WTC11 (cell line): ENCODE data around the gene EXOC4. TPM values are rescaled to one million over a fixed set of nuclear protein-coding genes. Genes with fewer than 3 reads are reported as not detected.

Source experiments
- ATAC-seq: fragments of 200-7000 bp; cut with Tn5 transposase; 2 replicates; pipeline ENCODE4 v1.10.0; 2021; ENCODE audit warnings: mild to moderate bottlenecking, moderate library complexity
- CTCF ChIA-PET: fragments of 300-600 bp; sonication (Branson Sonifier 250); formaldehyde crosslinking; loops from one replicate; lab custom pipeline; 2021; ENCODE audit warnings: antibody characterized with exemption; lab: Charles Lee
- POLR2A ChIA-PET: fragments of 350-600 bp; sonication (Branson Sonifier 250); formaldehyde crosslinking; loops from one replicate; lab custom pipeline; 2021; ENCODE audit warnings: antibody characterized with exemption; lab: Charles Lee
- DNase-seq: peaks from one replicate; pipeline ENCODE4 v3.0.0; 2021; ENCODE audit warnings: low spot score
- H3K27ac Mint-ChIP-seq: 2 replicates; pipeline ENCODE4 v1.8.0; 2021; ENCODE audit warnings: mixed read lengths
- H3K27me3 Mint-ChIP-seq: 2 replicates; pipeline ENCODE4 v1.8.0; 2021; ENCODE audit warnings: low read depth, mild to moderate bottlenecking, moderate library complexity, mixed read lengths
- H3K36me3 Mint-ChIP-seq: 2 replicates; pipeline ENCODE4 v1.8.0; 2021; ENCODE audit warnings: mixed read lengths
- H3K4me1 Mint-ChIP-seq: 2 replicates; pipeline ENCODE4 v1.8.0; 2022; ENCODE audit warnings: mixed read lengths
- H3K4me3 Mint-ChIP-seq: 2 replicates; pipeline ENCODE4 v1.8.0; 2021; ENCODE audit warnings: mild to moderate bottlenecking, moderate library complexity, mixed read lengths
- H3K9me3 Mint-ChIP-seq: 2 replicates; pipeline ENCODE4 v1.8.0; 2021; ENCODE audit warnings: mixed read lengths
- CDX4 ChIP-seq: fragments of 250-450 bp; sonication (Bioruptor Pico); IDR thresholded peaks from 2 replicates; pipeline ENCODE4 v1.9.0; 2021; ENCODE audit warnings: moderate library complexity, mild to moderate bottlenecking, inconsistent platforms, borderline replicate concordance
- FOXP4 ChIP-seq: sonication (generic); formaldehyde crosslinking; IDR thresholded peaks from 2 replicates; pipeline ENCODE4 v1.8.0; 2022; ENCODE audit warnings: mild to moderate bottlenecking, missing genetic modification reagents
- GABPB1 ChIP-seq: sonication (generic); formaldehyde crosslinking; IDR thresholded peaks from 2 replicates; pipeline ENCODE4 v1.8.1; 2023; ENCODE audit warnings: mild to moderate bottlenecking, missing genetic modification reagents
- GRHL2 ChIP-seq: fragments of 250-450 bp; sonication (Bioruptor Pico); IDR thresholded peaks from 2 replicates; pipeline ENCODE4 v1.8.0; 2022; ENCODE audit warnings: mild to moderate bottlenecking, moderate library complexity; ENCODE audit not compliant: insufficient replicate concordance, severe bottlenecking
- GTF2I ChIP-seq: fragments of 250-450 bp; sonication (Bioruptor Pico); conservative IDR thresholded peaks from 2 replicates; pipeline ENCODE4 v1.4.0; 2021; ENCODE audit warnings: mild to moderate bottlenecking
- IRF2 ChIP-seq: sonication (generic); formaldehyde crosslinking; IDR thresholded peaks from 2 replicates; pipeline ENCODE4 v1.8.0; 2022; ENCODE audit warnings: low read depth, missing genetic modification reagents, borderline replicate concordance
- JUN ChIP-seq: sonication (generic); formaldehyde crosslinking; IDR thresholded peaks from 2 replicates; pipeline ENCODE4 v1.8.0; 2023; ENCODE audit warnings: mild to moderate bottlenecking, missing genetic modification reagents
- MXD4 ChIP-seq: fragments of 250-450 bp; sonication (Bioruptor Pico); IDR thresholded peaks from 2 replicates; pipeline ENCODE4 v1.8.0; 2021; ENCODE audit warnings: mild to moderate bottlenecking, moderate library complexity, borderline replicate concordance
- RELA ChIP-seq: sonication (generic); formaldehyde crosslinking; IDR thresholded peaks from 2 replicates; pipeline ENCODE4 v1.8.1; 2022; ENCODE audit warnings: missing genetic modification reagents, mild to moderate bottlenecking, borderline replicate concordance
- RORB ChIP-seq: fragments of 250-450 bp; sonication (Bioruptor Pico); IDR thresholded peaks from 2 replicates; pipeline ENCODE4 v1.9.0; 2021; ENCODE audit warnings: mild to moderate bottlenecking
- TEAD1 ChIP-seq: sonication (generic); formaldehyde crosslinking; IDR thresholded peaks from 2 replicates; pipeline ENCODE4 v1.8.0; 2022; ENCODE audit warnings: mild to moderate bottlenecking, missing genetic modification reagents
- TEAD4 ChIP-seq: sonication (generic); formaldehyde crosslinking; IDR thresholded peaks from 2 replicates; pipeline ENCODE4 v1.8.0; 2022; ENCODE audit warnings: mild to moderate bottlenecking, missing genetic modification reagents
- TP53 ChIP-seq: sonication (generic); formaldehyde crosslinking; IDR thresholded peaks from 2 replicates; pipeline ENCODE4 v1.8.1; 2023; ENCODE audit warnings: mild to moderate bottlenecking, missing genetic modification reagents
- ZBTB21 ChIP-seq: sonication (generic); formaldehyde crosslinking; IDR thresholded peaks from 2 replicates; pipeline ENCODE4 v1.8.1; 2023; ENCODE audit warnings: mild to moderate bottlenecking, missing genetic modification reagents, borderline replicate concordance
- ZNF138 ChIP-seq: sonication (generic); formaldehyde crosslinking; conservative IDR thresholded peaks from 2 replicates; pipeline ENCODE4 v1.8.1; 2022; ENCODE audit warnings: mild to moderate bottlenecking, moderate library complexity, missing genetic modification reagents
- ZNF317 ChIP-seq: sonication (generic); formaldehyde crosslinking; IDR thresholded peaks from 2 replicates; pipeline ENCODE4 v1.8.1; 2023; ENCODE audit warnings: low read depth, mild to moderate bottlenecking, moderate library complexity, missing genetic modification reagents, borderline replicate concordance
- ZNF396 ChIP-seq: fragments of 250-450 bp; sonication (Bioruptor Pico); IDR thresholded peaks from 2 replicates; pipeline ENCODE4 v1.8.0; 2021; ENCODE audit warnings: mild to moderate bottlenecking, moderate library complexity, borderline replicate concordance
- ZNF416 ChIP-seq: fragments of 250-450 bp; sonication (Bioruptor Pico); IDR thresholded peaks from 2 replicates; pipeline ENCODE4 v1.9.0; 2021; ENCODE audit warnings: mild to moderate bottlenecking, inconsistent platforms
- ZNF423 ChIP-seq: fragments of 250-450 bp; sonication (Bioruptor Pico); IDR thresholded peaks from 2 replicates; pipeline ENCODE4 v2.1.2; 2022; ENCODE audit warnings: mild to moderate bottlenecking, moderate library complexity
- ZSCAN18 ChIP-seq: fragments of 250-450 bp; sonication (Bioruptor Pico); IDR thresholded peaks from 2 replicates; pipeline ENCODE4 v2.1.2; 2022; ENCODE audit warnings: mild to moderate bottlenecking, moderate library complexity
- total RNA-seq: library from RNA; stranded (reverse); gene quantifications from 3 replicates; pipeline ENCODE4 v1.2.3, GENCODE V29; 2021
- TF ChIP-seq, protein P1 (sequence below): sonication (generic); formaldehyde crosslinking; IDR thresholded peaks from 2 replicates; pipeline ENCODE4 v1.8.1; 2022; ENCODE audit warnings: low read depth, mild to moderate bottlenecking, moderate library complexity, missing genetic modification reagents, borderline replicate concordance
- TF ChIP-seq, protein P2 (sequence below): sonication (generic); formaldehyde crosslinking; conservative IDR thresholded peaks from 2 replicates; pipeline ENCODE4 v1.8.1; 2022; ENCODE audit warnings: mild to moderate bottlenecking, missing genetic modification reagents
- TF ChIP-seq, protein P3 (sequence below): sonication (generic); formaldehyde crosslinking; IDR thresholded peaks from 2 replicates; pipeline ENCODE4 v1.8.1; 2023; ENCODE audit warnings: mild to moderate bottlenecking, missing genetic modification reagents

Gene EXOC4
- total RNA-seq, 1 experiment from 2014 or later = 62.0 TPM

GRCh38 chr7:133712544-133712943 lies 459.7 kb downstream of the EXOC4 start:
- Mint-ChIP-seq H3K4me1 (peaks cover 2% of the 10 kb centered on the region; the same call in 1 of the 2 replicates), H3K4me3 (no peak overlapping the region), H3K27me3 (no peaks in the 10 kb centered on the region), H3K27ac (no peak overlapping the region), H3K36me3 (no peaks in the 10 kb centered on the region), H3K9me3 (no peaks in the 10 kb centered on the region)
- ChIA-PET POLR2A (no interaction called here), CTCF (no interaction called here)
- ATAC-seq = no peak
- TF ChIP-seq TP53 (CRISPR knock-in tag) = no peak
- no peak for TF ChIP-seq GABPB1
- TF ChIP-seq GTF2I = no peak
- TF ChIP-seq ZNF416 = no peak
- no peak for TF ChIP-seq TEAD4 (CRISPR knock-in tag)
- DNase-seq = no peak

DNA sequence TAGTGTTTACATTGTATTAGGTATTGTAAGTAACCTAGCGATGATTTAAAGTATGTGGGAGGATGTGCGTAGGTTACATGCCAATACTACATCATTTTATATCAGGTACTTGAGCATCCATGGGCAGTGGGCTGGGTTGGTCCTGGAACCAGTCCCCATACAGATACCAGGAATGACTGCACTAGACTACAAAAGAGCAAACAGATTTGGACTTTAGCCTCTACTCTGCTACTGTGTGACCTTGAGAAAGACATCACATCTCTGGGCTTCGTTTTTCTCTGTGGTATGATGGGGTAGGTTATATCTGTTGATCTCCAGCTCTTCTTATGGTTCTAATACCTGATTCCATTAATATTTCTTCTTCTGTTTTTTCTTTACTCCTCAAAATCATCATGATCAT lies 461.8 kb downstream of the EXOC4 start:
- Mint-ChIP-seq H3K4me3 (no peak overlapping the region), H3K9me3 (peaks cover 10% of the 10 kb centered on the region; the same call in 1 of the 2 replicates), H3K4me1 (peaks cover 2% of the 10 kb centered on the region; the same call in 1 of the 2 replicates), H3K36me3 (no peaks in the 10 kb centered on the region), H3K27me3 (no peaks in the 10 kb centered on the region), H3K27ac (no peak overlapping the region)
- POLR2A ChIA-PET = interaction anchor here (0.7 kb wide), 1 partner anchor 639 kb away, joined by 4 read pairs; no protein-coding TSS in a partner anchor
- CTCF ChIA-PET = no interaction called here
- DNase-seq (no peak), ATAC-seq (no peak)
- TF ChIP-seq TEAD1 (CRISPR knock-in tag) = no peak

GRCh38 chr7:133718131-133718530 lies 465.3 kb downstream of the EXOC4 start:
- CTCF ChIA-PET = no interaction called here
- H3K36me3 Mint-ChIP-seq = no peaks in the 10 kb centered on the region
- no peak overlapping the region for H3K27ac Mint-ChIP-seq
- H3K4me1 Mint-ChIP-seq = no peaks in the 10 kb centered on the region
- H3K4me3 Mint-ChIP-seq = no peak overlapping the region
- POLR2A ChIA-PET = no interaction called here
- peaks cover 10% of the 10 kb centered on the region; the same call in 1 of the 2 replicates for H3K9me3 Mint-ChIP-seq
- ATAC-seq = no peak
- DNase-seq = no peak
- TF ChIP-seq TEAD1 (CRISPR knock-in tag) = no peak
- TF ChIP-seq ZNF396 (CRISPR knock-in tag) = no peak
- TF ChIP-seq ZSCAN18 = no peak
- TF ChIP-seq, protein P1, sequence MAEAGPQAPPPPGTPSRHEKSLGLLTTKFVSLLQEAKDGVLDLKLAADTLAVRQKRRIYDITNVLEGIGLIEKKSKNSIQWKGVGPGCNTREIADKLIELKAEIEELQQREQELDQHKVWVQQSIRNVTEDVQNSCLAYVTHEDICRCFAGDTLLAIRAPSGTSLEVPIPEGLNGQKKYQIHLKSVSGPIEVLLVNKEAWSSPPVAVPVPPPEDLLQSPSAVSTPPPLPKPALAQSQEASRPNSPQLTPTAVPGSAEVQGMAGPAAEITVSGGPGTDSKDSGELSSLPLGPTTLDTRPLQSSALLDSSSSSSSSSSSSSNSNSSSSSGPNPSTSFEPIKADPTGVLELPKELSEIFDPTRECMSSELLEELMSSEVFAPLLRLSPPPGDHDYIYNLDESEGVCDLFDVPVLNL (CRISPR knock-in tag) = no peak
- TF ChIP-seq ZNF423 (CRISPR knock-in tag) = no peak
- no peak for TF ChIP-seq GRHL2 (CRISPR knock-in tag)
- no peak for TF ChIP-seq RELA (CRISPR knock-in tag)
- TF ChIP-seq MXD4 (CRISPR knock-in tag) = no peak
- TF ChIP-seq JUN (CRISPR knock-in tag) = no peak
- no peaks in the 10 kb centered on the region for H3K27me3 Mint-ChIP-seq

- ChIA-PET CTCF (no interaction called here), POLR2A (no interaction called here)
- no peaks in the 10 kb centered on the region for H3K27me3 Mint-ChIP-seq
- ATAC-seq (no peak; the same call in 1 of the 2 replicates), DNase-seq (no peak)
- no peak overlapping the region for H3K4me3 Mint-ChIP-seq
- H3K36me3 Mint-ChIP-seq = no peaks in the 10 kb centered on the region
- H3K4me1 Mint-ChIP-seq = peaks cover 17% of the 10 kb centered on the region
- peaks cover 8% of the 10 kb centered on the region; the same call in 1 of the 2 replicates for H3K9me3 Mint-ChIP-seq
- TF ChIP-seq ZNF317 (CRISPR knock-in tag) (no peak), CDX4 (CRISPR knock-in tag) (no peak), RORB (CRISPR knock-in tag) (no peak), IRF2 (no peak), ZNF138 (CRISPR knock-in tag) (no peak), FOXP4 (CRISPR knock-in tag) (no peak), ZBTB21 (no peak)
- TF ChIP-seq, protein P2, sequence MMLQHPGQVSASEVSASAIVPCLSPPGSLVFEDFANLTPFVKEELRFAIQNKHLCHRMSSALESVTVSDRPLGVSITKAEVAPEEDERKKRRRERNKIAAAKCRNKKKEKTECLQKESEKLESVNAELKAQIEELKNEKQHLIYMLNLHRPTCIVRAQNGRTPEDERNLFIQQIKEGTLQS = no peak
- TF ChIP-seq, protein P3, sequence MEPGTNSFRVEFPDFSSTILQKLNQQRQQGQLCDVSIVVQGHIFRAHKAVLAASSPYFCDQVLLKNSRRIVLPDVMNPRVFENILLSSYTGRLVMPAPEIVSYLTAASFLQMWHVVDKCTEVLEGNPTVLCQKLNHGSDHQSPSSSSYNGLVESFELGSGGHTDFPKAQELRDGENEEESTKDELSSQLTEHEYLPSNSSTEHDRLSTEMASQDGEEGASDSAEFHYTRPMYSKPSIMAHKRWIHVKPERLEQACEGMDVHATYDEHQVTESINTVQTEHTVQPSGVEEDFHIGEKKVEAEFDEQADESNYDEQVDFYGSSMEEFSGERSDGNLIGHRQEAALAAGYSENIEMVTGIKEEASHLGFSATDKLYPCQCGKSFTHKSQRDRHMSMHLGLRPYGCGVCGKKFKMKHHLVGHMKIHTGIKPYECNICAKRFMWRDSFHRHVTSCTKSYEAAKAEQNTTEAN (CRISPR knock-in tag) = no peak
- peak overlapping the region; percentile 69 for H3K27ac Mint-ChIP-seq
Measured at GRCh38 chr7:133723044-133723443, 470.2 kb downstream of the EXOC4 start.
